ENCODE results near the gene SCAF1. TPM values are rescaled to one million over a fixed set of nuclear protein-coding genes. Genes with fewer than 3 reads are reported as not detected.
"Not testable (repeated sequence)": the region's sequence is repeated elsewhere in the genome, so short reads cannot be mapped to it uniquely, and the experiment has no call there.

SCAF1 gene
- polyA plus RNA-seq, 2 donors, result 16.9 to 26.7 TPM

GRCh38 chr19:49632576-49632975 is 9.4 kb upstream of the SCAF1 start:
- Histone ChIP-seq H3K27me3 (ENCODE audit: control insufficient read depth in 1 of 2, insufficient read depth in 2 of 2, low read length in 2 of 2) (no peaks in the 10 kb centered on the region), H3K4me1 (ENCODE audit: control insufficient read depth in 2 of 2, insufficient read depth in 2 of 2, low read length in 1 of 2) (peaks cover 6 to 7% of the 10 kb centered on the region in 2 donors), H3K36me3 (ENCODE audit: control insufficient read depth in 2 of 2, insufficient read depth in 2 of 2, low read length in 1 of 2) (no peaks in the 10 kb centered on the region), H3K27ac (ENCODE audit: low read depth in 2 of 2, low read length in 1 of 2) (no peak overlapping the region), H3K9me3 (ENCODE audit: control insufficient read depth in 2 of 2, insufficient read depth in 1 of 2, low read depth in 1 of 2, low read length in 1 of 2) (no peaks in the 10 kb centered on the region), H3K4me3 (ENCODE audit: low read depth in 1 of 2, low read length in 2 of 2) (no peak overlapping the region)
- 84 to 88% methylated on average over 5 of the region's 5 CpGs for WGBS, 2 donors

GRCh38 chr19:49633273-49633672 is 8.7 kb upstream of the SCAF1 start:
- WGBS, 2 donors, result 70 to 72% methylated on average over 9 of the region's 9 CpGs
- H3K27ac ChIP-seq (ENCODE audit: low read depth in 2 of 2, low read length in 1 of 2); H3K4me1 ChIP-seq (ENCODE audit: control insufficient read depth in 2 of 2, insufficient read depth in 2 of 2, low read length in 1 of 2); H3K9me3 ChIP-seq (ENCODE audit: control insufficient read depth in 2 of 2, insufficient read depth in 1 of 2, low read depth in 1 of 2, low read length in 1 of 2); H3K36me3 ChIP-seq (ENCODE audit: control insufficient read depth in 2 of 2, insufficient read depth in 2 of 2, low read length in 1 of 2); H3K4me3 ChIP-seq (ENCODE audit: low read depth in 1 of 2, low read length in 2 of 2); H3K27me3 ChIP-seq (ENCODE audit: control insufficient read depth in 1 of 2, insufficient read depth in 2 of 2, low read length in 2 of 2): not testable (repeated sequence)

- Histone ChIP-seq H3K27me3 (ENCODE audit: control insufficient read depth in 1 of 2, insufficient read depth in 2 of 2, low read length in 2 of 2) (no peaks in the 10 kb centered on the region), H3K9me3 (ENCODE audit: control insufficient read depth in 2 of 2, insufficient read depth in 1 of 2, low read depth in 1 of 2, low read length in 1 of 2) (no peaks in the 10 kb centered on the region), H3K4me3 (ENCODE audit: low read depth in 1 of 2, low read length in 2 of 2) (no peak overlapping the region), H3K27ac (ENCODE audit: low read depth in 2 of 2, low read length in 1 of 2) (peak overlapping the region; percentile 14 to 50), H3K36me3 (ENCODE audit: control insufficient read depth in 2 of 2, insufficient read depth in 2 of 2, low read length in 1 of 2) (no peaks in the 10 kb centered on the region), H3K4me1 (ENCODE audit: control insufficient read depth in 2 of 2, insufficient read depth in 2 of 2, low read length in 1 of 2) (peaks cover 6 to 7% of the 10 kb centered on the region in 2 donors)
- 40 to 44% methylated on average over 24 of the region's 24 CpGs for WGBS, 2 donors
Observed at GRCh38 chr19:49635530-49636232, 6.3 kb upstream of the SCAF1 start.

- WGBS, 2 donors, result 77 to 78% methylated on average over 30 of the region's 30 CpGs
- Histone ChIP-seq H3K9me3 (ENCODE audit: control insufficient read depth in 2 of 2, insufficient read depth in 1 of 2, low read depth in 1 of 2, low read length in 1 of 2) (no peaks in the 10 kb centered on the region), H3K27me3 (ENCODE audit: control insufficient read depth in 1 of 2, insufficient read depth in 2 of 2, low read length in 2 of 2) (no peaks in the 10 kb centered on the region), H3K36me3 (ENCODE audit: control insufficient read depth in 2 of 2, insufficient read depth in 2 of 2, low read length in 1 of 2) (no peaks in the 10 kb centered on the region), H3K27ac (ENCODE audit: low read depth in 2 of 2, low read length in 1 of 2) (peak overlapping the region in 1 of 2 donors; percentile 27), H3K4me3 (ENCODE audit: low read depth in 1 of 2, low read length in 2 of 2) (no peak overlapping the region), H3K4me1 (ENCODE audit: control insufficient read depth in 2 of 2, insufficient read depth in 2 of 2, low read length in 1 of 2) (peaks cover 6% of the 10 kb centered on the region in 2 donors)
Observed at GRCh38 chr19:49636233-49636932, 5.6 kb upstream of the SCAF1 start.

GRCh38 chr19:49637821-49638738 is 3.9 kb upstream of the SCAF1 start:
- Histone ChIP-seq H3K4me1 (ENCODE audit: control insufficient read depth in 2 of 2, insufficient read depth in 2 of 2, low read length in 1 of 2) (peaks cover 6% of the 10 kb centered on the region in 2 donors), H3K27me3 (ENCODE audit: control insufficient read depth in 1 of 2, insufficient read depth in 2 of 2, low read length in 2 of 2) (no peaks in the 10 kb centered on the region), H3K9me3 (ENCODE audit: control insufficient read depth in 2 of 2, insufficient read depth in 1 of 2, low read depth in 1 of 2, low read length in 1 of 2) (no peaks in the 10 kb centered on the region), H3K4me3 (ENCODE audit: low read depth in 1 of 2, low read length in 2 of 2) (no peak overlapping the region), H3K27ac (ENCODE audit: low read depth in 2 of 2, low read length in 1 of 2) (peak overlapping the region; percentile 70 to 88), H3K36me3 (ENCODE audit: control insufficient read depth in 2 of 2, insufficient read depth in 2 of 2, low read length in 1 of 2) (no peaks in the 10 kb centered on the region)
- 6 to 7% methylated on average over 19 of the region's 19 CpGs for WGBS, 2 donors

GRCh38 chr19:49639401-49640112 is 2.5 kb upstream of the SCAF1 start:
- H3K27ac ChIP-seq (ENCODE audit: low read depth in 2 of 2, low read length in 1 of 2), result peak overlapping the region; percentile 92 to 95
- H3K27me3 ChIP-seq (ENCODE audit: control insufficient read depth in 1 of 2, insufficient read depth in 2 of 2, low read length in 2 of 2), result no peaks in the 10 kb centered on the region
- peaks cover 6% of the 10 kb centered on the region in 2 donors for H3K4me1 ChIP-seq (ENCODE audit: control insufficient read depth in 2 of 2, insufficient read depth in 2 of 2, low read length in 1 of 2)
- no peaks in the 10 kb centered on the region for H3K9me3 ChIP-seq (ENCODE audit: control insufficient read depth in 2 of 2, insufficient read depth in 1 of 2, low read depth in 1 of 2, low read length in 1 of 2)
- no peaks in the 10 kb centered on the region for H3K36me3 ChIP-seq (ENCODE audit: control insufficient read depth in 2 of 2, insufficient read depth in 2 of 2, low read length in 1 of 2)
- H3K4me3 ChIP-seq (ENCODE audit: low read depth in 1 of 2, low read length in 2 of 2), result peak overlapping the region; percentile 52 to 55
- WGBS, 2 donors, result 3 to 4% methylated on average over 29 to 31 of the region's 31 CpGs

- peak within 1 kb of the TSS; percentile 52 to 55 for H3K4me3 ChIP-seq (ENCODE audit: low read depth in 1 of 2, low read length in 2 of 2)
- H3K27ac ChIP-seq (ENCODE audit: low read depth in 2 of 2, low read length in 1 of 2), result peak within 1 kb of the TSS; percentile 95 to 99
- WGBS, 2 donors, result 0% methylated on average over 50 to 51 of the region's 51 CpGs
- no peaks in the 10 kb centered on the region for H3K27me3 ChIP-seq (ENCODE audit: control insufficient read depth in 1 of 2, insufficient read depth in 2 of 2, low read length in 2 of 2)
- H3K4me1 ChIP-seq (ENCODE audit: control insufficient read depth in 2 of 2, insufficient read depth in 2 of 2, low read length in 1 of 2), result peaks cover 5 to 6% of the 10 kb centered on the region in 2 donors
- H3K9me3 ChIP-seq (ENCODE audit: control insufficient read depth in 2 of 2, insufficient read depth in 1 of 2, low read depth in 1 of 2, low read length in 1 of 2), result no peaks in the 10 kb centered on the region
- peaks cover 0 to 5% of the 10 kb centered on the region in 2 donors for H3K36me3 ChIP-seq (ENCODE audit: control insufficient read depth in 2 of 2, insufficient read depth in 2 of 2, low read length in 1 of 2)
Observed at GRCh38 chr19:49640113-49640898, 1.7 kb upstream of the SCAF1 start, which contains the start of gene RRAS. TSS of gene RRAS (minus strand) at chr19:49640143. CDS start at chr19:49640098, 45 bp downstream.

- Histone ChIP-seq H3K27ac (ENCODE audit: low read depth in 2 of 2, low read length in 1 of 2) (peak overlapping the region; percentile 93 to 95), H3K4me1 (ENCODE audit: control insufficient read depth in 2 of 2, insufficient read depth in 2 of 2, low read length in 1 of 2) (peaks cover 0 to 2% of the 10 kb centered on the region in 2 donors), H3K9me3 (ENCODE audit: control insufficient read depth in 2 of 2, insufficient read depth in 1 of 2, low read depth in 1 of 2, low read length in 1 of 2) (no peaks in the 10 kb centered on the region), H3K4me3 (ENCODE audit: low read depth in 1 of 2, low read length in 2 of 2) (peak overlapping the region; percentile 89 to 95), H3K27me3 (ENCODE audit: control insufficient read depth in 1 of 2, insufficient read depth in 2 of 2, low read length in 2 of 2) (no peaks in the 10 kb centered on the region), H3K36me3 (ENCODE audit: control insufficient read depth in 2 of 2, insufficient read depth in 2 of 2, low read length in 1 of 2) (peaks cover 4 to 18% of the 10 kb centered on the region in 2 donors)
- 4 to 6% methylated on average over 5 of the region's 5 CpGs for WGBS, 2 donors
Observed at GRCh38 chr19:49642492-49643035, 555 bp downstream of the SCAF1 start.
